Psoas muscle (tissue), 8 donors: ENCODE data around the gene MDN1. TPM values are rescaled to one million over a fixed set of nuclear protein-coding genes. Genes with fewer than 3 reads are reported as not detected.
A peak's percentile ranks its signal among the peaks of the same experiment; 100 is the strongest.

Source experiments
- ATAC-seq, 4 donors: fragments of 200-7000 bp; cut with Tn5 transposase; one replicate each; pipeline ENCODE4 v1.9.1; 2020; ENCODE audit warnings: moderate library complexity in 3 of 4, mild to moderate bottlenecking in 2 of 4
- DNase-seq, 2 donors: peaks; one replicate each; pipeline ENCODE4 v3.0.0-alpha.2; 2020
- H3K27ac ChIP-seq: fragments of 200-600 bp; one replicate; pipeline ENCODE4 v1.8.0; 2022
- H3K27me3 ChIP-seq, 3 donors: fragments of 200-600 bp in 1 of 3; one replicate each; pipeline versions ENCODE4 v1.6.1 to v1.8.0; 2013 to 2022; ENCODE audit warnings: low read length in 2 of 3, mild to moderate bottlenecking in 2 of 3, moderate library complexity in 1 of 3; ENCODE audit not compliant: insufficient read depth in 3 of 3
- H3K36me3 ChIP-seq, 2 donors: fragments of 200-600 bp in 1 of 2; one replicate each; pipeline versions ENCODE4 v1.6.1 to v1.8.0; 2013 to 2022; ENCODE audit warnings: low read depth in 1 of 2, mild to moderate bottlenecking in 1 of 2, moderate library complexity in 1 of 2; ENCODE audit not compliant: insufficient read depth in 1 of 2
- H3K4me1 ChIP-seq: fragments of 200-600 bp; one replicate; pipeline ENCODE4 v1.8.0; 2022
- H3K4me3 ChIP-seq: fragments of 200-600 bp; one replicate; pipeline ENCODE4 v1.8.0; 2022; ENCODE audit warnings: mild to moderate bottlenecking
- H3K9me3 ChIP-seq: fragments of 200-600 bp; one replicate; pipeline ENCODE4 v1.8.0; 2022
- WGBS, 3 donors: extraction: QIAGEN DNeasy Blood & Tissue Kit; methylation state at CpG; one replicate each; pipeline versions ENCODE4 v1.1.6 to v1.1.7; 2013; 5-methylcytosine and 5-hydroxymethylcytosine counted together
- intact Hi-C, 2 donors: fragments of 100-400 bp; cut with DNase I; formaldehyde crosslinking; loops; one replicate each; pipeline versions ENCODE4 v1.11.0 to v1.14.2; 2022
- polyA plus RNA-seq, 3 donors: library from polyadenylated mRNA; stranded (reverse); fragments of 200-250 nt; gene quantifications; one replicate each; pipeline ENCODE4 v1.2.3, GENCODE V29; 2013
- total RNA-seq, 4 donors: library from RNA; stranded (reverse); fragmentation: NEBNext Ultra II Directional in 2 of 4; extraction: Animal tissue kit (Norgen Biotek cat#: 25700) in 2 of 4; gene quantifications; one replicate each; pipeline versions ENCODE4 v1.2.1 to v1.2.4, GENCODE V29; 2021 to 2023
- TF ChIP-seq, protein P1 (sequence below): fragments of 200-600 bp; IDR thresholded peaks from one replicate; pipeline ENCODE4 v1.8.0; 2022; ENCODE audit warnings: antibody characterized with exemption
- donor health status: healthy with polysubstance abuse.
- donor health status: DM: no; HTN: no; CAD: no; lungs with moderate emphysema.
- donor health status: Bipolar disorder and iron deficiency.
- donor health status: healthy.
- donor health status: DM: yes; HTN: yes; CAD: no.
- donor health status: DM: no; HTN: no; CAD: no.
- donor health status: DM: no; HTN: no; CAD: no.
- donor health status: DM: yes; HTN: yes; CAD: no.

The MDN1 gene
- total and polyA plus RNA-seq, 7 donors = 7.5 to 27.2 (median 14.6) TPM

DNA sequence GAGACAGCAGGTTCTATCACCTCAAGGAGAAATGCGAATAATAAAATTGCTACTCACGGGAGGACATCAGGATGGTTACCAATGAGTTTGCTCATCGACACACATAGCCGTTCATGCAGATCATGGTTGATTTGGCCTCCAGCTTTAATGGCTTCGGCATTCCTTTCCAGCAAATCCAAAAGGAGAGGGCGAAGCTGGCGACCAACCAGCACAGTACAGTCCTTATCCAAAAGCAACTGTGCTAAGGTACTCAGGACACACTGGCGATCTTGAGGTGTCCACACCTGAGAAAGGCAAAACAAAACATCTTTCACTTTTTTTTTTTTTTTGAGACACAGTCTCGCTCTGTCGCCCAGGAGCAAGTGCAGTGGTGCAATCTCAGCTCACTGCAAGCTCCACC is 16.3 kb downstream of the MDN1 start:
- H3K36me3 ChIP-seq = peaks cover 3 to 41% of the 10 kb centered on the region in 2 donors
- no peak overlapping the region for H3K27ac ChIP-seq
- H3K4me1 ChIP-seq = no peaks in the 10 kb centered on the region
- intact Hi-C loops = no loop called here
- ATAC-seq = no peak
- H3K9me3 ChIP-seq = no peaks in the 10 kb centered on the region
- H3K4me3 ChIP-seq = no peak overlapping the region
- DNase-seq = no peak
- 88 to 97% (median 95%) methylated on average over 10 of the region's 10 CpGs for WGBS, 3 donors
- H3K27me3 ChIP-seq = no peaks in the 10 kb centered on the region
- TF ChIP-seq, protein P1, sequence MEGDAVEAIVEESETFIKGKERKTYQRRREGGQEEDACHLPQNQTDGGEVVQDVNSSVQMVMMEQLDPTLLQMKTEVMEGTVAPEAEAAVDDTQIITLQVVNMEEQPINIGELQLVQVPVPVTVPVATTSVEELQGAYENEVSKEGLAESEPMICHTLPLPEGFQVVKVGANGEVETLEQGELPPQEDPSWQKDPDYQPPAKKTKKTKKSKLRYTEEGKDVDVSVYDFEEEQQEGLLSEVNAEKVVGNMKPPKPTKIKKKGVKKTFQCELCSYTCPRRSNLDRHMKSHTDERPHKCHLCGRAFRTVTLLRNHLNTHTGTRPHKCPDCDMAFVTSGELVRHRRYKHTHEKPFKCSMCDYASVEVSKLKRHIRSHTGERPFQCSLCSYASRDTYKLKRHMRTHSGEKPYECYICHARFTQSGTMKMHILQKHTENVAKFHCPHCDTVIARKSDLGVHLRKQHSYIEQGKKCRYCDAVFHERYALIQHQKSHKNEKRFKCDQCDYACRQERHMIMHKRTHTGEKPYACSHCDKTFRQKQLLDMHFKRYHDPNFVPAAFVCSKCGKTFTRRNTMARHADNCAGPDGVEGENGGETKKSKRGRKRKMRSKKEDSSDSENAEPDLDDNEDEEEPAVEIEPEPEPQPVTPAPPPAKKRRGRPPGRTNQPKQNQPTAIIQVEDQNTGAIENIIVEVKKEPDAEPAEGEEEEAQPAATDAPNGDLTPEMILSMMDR = no peak

GRCh38 chr6:89799756-89800155 is 19.8 kb downstream of the MDN1 start:
- peaks cover 3 to 42% of the 10 kb centered on the region in 2 donors for H3K36me3 ChIP-seq
- H3K9me3 ChIP-seq = no peaks in the 10 kb centered on the region
- ATAC-seq = no peak
- intact Hi-C loops = no loop called here
- no peak overlapping the region for H3K27ac ChIP-seq
- H3K4me3 ChIP-seq = no peak overlapping the region
- WGBS, 3 donors = 76 to 82% (median 78%) methylated on average over 2 of the region's 2 CpGs
- no peaks in the 10 kb centered on the region for H3K27me3 ChIP-seq
- no peaks in the 10 kb centered on the region for H3K4me1 ChIP-seq
- TF ChIP-seq, protein P1 = no peak
- no peak for DNase-seq

GRCh38 chr6:89799096-89799495 is 20.5 kb downstream of the MDN1 start:
- H3K27ac ChIP-seq = no peak overlapping the region
- intact Hi-C loops = no loop called here
- H3K36me3 ChIP-seq = peaks cover 3 to 43% of the 10 kb centered on the region in 2 donors

GRCh38 chr6:89797317-89797716 is 22.3 kb downstream of the MDN1 start:
- ATAC-seq (peak in 3 of 4 donors; percentile 60 to 81 (median 65)), DNase-seq (peak in 1 of 2 donors; percentile 47)
- Histone ChIP-seq H3K4me1 (peaks cover 16% of the 10 kb centered on the region), H3K9me3 (no peaks in the 10 kb centered on the region), H3K27me3 (no peaks in the 10 kb centered on the region), H3K36me3 (peaks cover 3 to 48% of the 10 kb centered on the region in 2 donors), H3K4me3 (no peak overlapping the region), H3K27ac (no peak overlapping the region)
- 73 to 82% (median 81%) methylated on average over 6 to 7 of the region's 7 CpGs for WGBS, 3 donors
- TF ChIP-seq, protein P1 = no peak
- intact Hi-C loops = no loop called here

More at GRCh38 chr6:89799096-89799495, 20.5 kb downstream of the MDN1 start:
- Histone ChIP-seq H3K4me3 (no peak overlapping the region), H3K27me3 (no peaks in the 10 kb centered on the region), H3K9me3 (no peaks in the 10 kb centered on the region), H3K4me1 (peaks cover 5% of the 10 kb centered on the region)
- no peak for DNase-seq
- no peak for ATAC-seq
- TF ChIP-seq, protein P1 = no peak
- 80 to 92% (median 87%) methylated on average over 8 of the region's 8 CpGs for WGBS, 3 donors

- no peaks in the 10 kb centered on the region for H3K27me3 ChIP-seq
- peak overlapping the region; percentile 75 for H3K27ac ChIP-seq
- H3K9me3 ChIP-seq = no peaks in the 10 kb centered on the region
- H3K4me3 ChIP-seq = no peak overlapping the region
- WGBS, 3 donors = 89 to 93% (median 91%) methylated on average over 6 of the region's 6 CpGs
- peaks cover 16% of the 10 kb centered on the region for H3K4me1 ChIP-seq
- TF ChIP-seq, protein P1 = no peak
- ATAC-seq (no peak), DNase-seq (no peak)
- H3K36me3 ChIP-seq = peaks cover 0 to 47% of the 10 kb centered on the region in 2 donors
- intact Hi-C loops = no loop called here
Observed at GRCh38 chr6:89794324-89794723, 25.3 kb downstream of the MDN1 start.
